Neuronal stem cell (in vitro differentiated cells): Measurements from ENCODE around the gene AKR1E2.

Experiments used
- DNase-seq: peaks from one replicate; pipeline ENCODE4 v3.0.0-alpha.2; 2013; ENCODE audit warnings: low spot score
- H2AFZ ChIP-seq: one replicate; pipeline ENCODE4 v1.6.1; 2013; ENCODE audit warnings: mild to moderate bottlenecking, low read length, inconsistent platforms
- H2AK5ac ChIP-seq: 2 replicates; pipeline ENCODE4 v1.6.1; 2013; ENCODE audit warnings: low read depth, mild to moderate bottlenecking, inconsistent platforms, low read length, moderate library complexity, mixed read lengths
- H2BK120ac ChIP-seq: 2 replicates; pipeline ENCODE4 v1.6.1; 2013; ENCODE audit warnings: low read depth, mild to moderate bottlenecking, inconsistent platforms, low read length, moderate library complexity, mixed read lengths
- H2BK12ac ChIP-seq: one replicate; pipeline ENCODE4 v1.6.1; 2013; ENCODE audit warnings: low read length, inconsistent platforms
- H2BK15ac ChIP-seq: 2 replicates; pipeline ENCODE4 v1.6.1; 2013; ENCODE audit warnings: mild to moderate bottlenecking, low read length, inconsistent platforms, mixed read lengths
- H2BK5ac ChIP-seq: one replicate; pipeline ENCODE4 v1.6.1; 2013; ENCODE audit warnings: inconsistent platforms, mild to moderate bottlenecking, low read length, moderate library complexity
- H3K14ac ChIP-seq: one replicate; pipeline ENCODE4 v1.6.1; 2013; ENCODE audit warnings: low read length, inconsistent platforms
- H3K18ac ChIP-seq: 2 replicates; pipeline ENCODE4 v1.6.1; 2013; ENCODE audit warnings: low read length, inconsistent platforms
- H3K23ac ChIP-seq: 2 replicates; pipeline ENCODE4 v1.6.1; 2013; ENCODE audit warnings: low read depth, mild to moderate bottlenecking, mixed read lengths, low read length, inconsistent platforms; ENCODE audit not compliant: poor library complexity
- H3K27ac ChIP-seq: replicated peaks from 3 replicates; pipeline ENCODE4 v1.5.1; 2013; ENCODE audit warnings: low read length, inconsistent platforms
- H3K27me3 ChIP-seq, 3 experiments: 2 replicates each; pipeline ENCODE4 v1.6.1; 2013; ENCODE audit warnings: low read length in 3 of 3, mild to moderate bottlenecking in 2 of 3, inconsistent platforms in 1 of 3, low read depth in 1 of 3, mixed read lengths in 1 of 3, moderate library complexity in 1 of 3; ENCODE audit not compliant: control insufficient read depth in 3 of 3, insufficient read depth in 3 of 3
- H3K36me3 ChIP-seq, 2 donors: replicated peaks in 1 of 2; 2 replicates each; pipeline ENCODE4 v1.6.1; 2013; ENCODE audit warnings: low read length in 2 of 2; ENCODE audit not compliant: control insufficient read depth in 2 of 2, insufficient read depth in 2 of 2
- H3K4ac ChIP-seq: 2 replicates; pipeline ENCODE4 v1.6.1; 2013; ENCODE audit warnings: inconsistent platforms, mild to moderate bottlenecking, low read length, moderate library complexity
- H3K4me1 ChIP-seq, 2 donors: 1 replicate in 1 of 2; 2 replicates in 1 of 2; pipeline ENCODE4 v1.6.1; 2013; ENCODE audit warnings: low read length in 2 of 2, low read depth in 1 of 2; ENCODE audit not compliant: control insufficient read depth in 2 of 2, insufficient read depth in 1 of 2
- H3K4me2 ChIP-seq: one replicate; pipeline ENCODE4 v1.6.1; 2013; ENCODE audit warnings: mild to moderate bottlenecking, low read length, inconsistent platforms; ENCODE audit not compliant: insufficient read depth, poor library complexity, severe bottlenecking
- H3K4me3 ChIP-seq, 2 donors: 2 replicates each; pipeline ENCODE4 v1.5.1; 2013; ENCODE audit warnings: low read length in 2 of 2, mild to moderate bottlenecking in 2 of 2, inconsistent platforms in 1 of 2, moderate library complexity in 1 of 2
- H3K79me1 ChIP-seq: one replicate; pipeline ENCODE4 v1.6.1; 2013; ENCODE audit warnings: low read depth, mild to moderate bottlenecking, inconsistent platforms, low read length, moderate library complexity
- H3K9ac ChIP-seq: one replicate; pipeline ENCODE4 v1.6.1; 2013; ENCODE audit warnings: mild to moderate bottlenecking, low read depth, low read length, inconsistent platforms; ENCODE audit not compliant: poor library complexity
- H3K9me3 ChIP-seq, 2 donors: replicated peaks in 1 of 2; 2 replicates each; pipeline versions ENCODE3 to v1.6.1; 2013; ENCODE audit warnings: low read length in 2 of 2, mild to moderate bottlenecking in 2 of 2, inconsistent platforms in 1 of 2, low read depth in 1 of 2, mixed read lengths in 1 of 2, moderate library complexity in 1 of 2; ENCODE audit not compliant: control insufficient read depth in 2 of 2, insufficient read depth in 1 of 2
- H4K8ac ChIP-seq: one replicate; pipeline ENCODE4 v1.6.1; 2013; ENCODE audit warnings: low read depth, mild to moderate bottlenecking, inconsistent platforms, low read length, moderate library complexity
- H4K91ac ChIP-seq: one replicate; pipeline ENCODE4 v1.6.1; 2013; ENCODE audit warnings: low read length, low read depth, mild to moderate bottlenecking, inconsistent platforms; ENCODE audit not compliant: poor library complexity
- WGBS, 2 donors: extraction: QIAGEN DNeasy Blood & Tissue Kit; methylation state at CpG; one replicate each; pipeline ENCODE4 v1.1.7; 2013; ENCODE audit warnings: missing lambda C conversion rate in 2 of 2, mixed read lengths in 1 of 2; ENCODE audit not compliant: insufficient read length in 2 of 2, insufficient replicate concordance in 1 of 2; ENCODE audit errors: extremely low coverage in 2 of 2; 5-methylcytosine and 5-hydroxymethylcytosine counted together

Gene AKR1E2

GRCh38 chr10:4835494-4835918 lies 9.5 kb downstream of the AKR1E2 start:
- H3K27ac ChIP-seq: no peak overlapping the region
- H3K4me3 ChIP-seq: no peak overlapping the region
- H3K4ac ChIP-seq: no peak overlapping the region
- no peak overlapping the region for H2BK5ac ChIP-seq
- peaks cover 0 to 3% (median 0%) of the 10 kb centered on the region in 3 experiments for H3K27me3 ChIP-seq
- H3K23ac ChIP-seq: no peak overlapping the region
- no peak overlapping the region for H2BK120ac ChIP-seq
- H3K79me1 ChIP-seq: no peaks in the 10 kb centered on the region
- no peak overlapping the region for H2AFZ ChIP-seq
- H3K18ac ChIP-seq: peak overlapping the region; percentile 44
- no peak overlapping the region for H3K9ac ChIP-seq
- H3K14ac ChIP-seq: no peak overlapping the region
- no peak overlapping the region for H3K4me2 ChIP-seq
- no peak overlapping the region for H2BK12ac ChIP-seq
- H2AK5ac ChIP-seq: no peak overlapping the region
- H4K8ac ChIP-seq: no peak overlapping the region
- H3K9me3 ChIP-seq: no peaks in the 10 kb centered on the region
- no CpG with 5 or more reads among the region's 5 CpGs for WGBS, 2 donors
- H4K91ac ChIP-seq: no peak overlapping the region
- H3K4me1 ChIP-seq: peaks cover 0 to 2% of the 10 kb centered on the region in 2 donors
- no peak overlapping the region for H2BK15ac ChIP-seq
- no peak for DNase-seq
- peaks cover 0 to 3% of the 10 kb centered on the region in 2 donors for H3K36me3 ChIP-seq

GRCh38 chr10:4836416-4836969 lies 10.5 kb downstream of the AKR1E2 start:
- Histone ChIP-seq H3K4me1 (no peaks in the 10 kb centered on the region), H4K91ac (no peak overlapping the region), H3K14ac (no peak overlapping the region), H3K27ac (no peak overlapping the region), H3K79me1 (no peaks in the 10 kb centered on the region), H2BK5ac (no peak overlapping the region), H3K4me2 (no peak overlapping the region), H3K36me3 (peaks cover 0 to 3% of the 10 kb centered on the region in 2 donors), H3K4ac (no peak overlapping the region), H2BK12ac (no peak overlapping the region), H2BK15ac (no peak overlapping the region), H3K27me3 (no peaks in the 10 kb centered on the region), H3K23ac (no peak overlapping the region), H2AK5ac (no peak overlapping the region), H3K18ac (no peak overlapping the region), H3K9me3 (no peaks in the 10 kb centered on the region), H3K9ac (no peak overlapping the region), H4K8ac (no peak overlapping the region), H2AFZ (no peak overlapping the region), H2BK120ac (no peak overlapping the region), H3K4me3 (no peak overlapping the region)
- no peak for DNase-seq
- no CpG with 5 or more reads among the region's 8 CpGs for WGBS, 2 donors

- no peak overlapping the region for H3K9ac ChIP-seq
- H4K8ac ChIP-seq: no peak overlapping the region
- H3K27ac ChIP-seq: no peak overlapping the region
- H3K4me3 ChIP-seq: no peak overlapping the region
- peak overlapping the region; percentile 48 for H3K23ac ChIP-seq
- H3K4ac ChIP-seq: no peak overlapping the region
- H3K36me3 ChIP-seq: peaks cover 0 to 3% of the 10 kb centered on the region in 2 donors
- no peak overlapping the region for H3K4me2 ChIP-seq
- no peak overlapping the region for H3K14ac ChIP-seq
- H3K79me1 ChIP-seq: no peaks in the 10 kb centered on the region
- no peak overlapping the region for H2AFZ ChIP-seq
- H2BK120ac ChIP-seq: no peak overlapping the region
- no peak overlapping the region for H3K18ac ChIP-seq
- no CpG with 5 or more reads among the region's 1 CpG for WGBS, 2 donors
- H2AK5ac ChIP-seq: no peak overlapping the region
- no peaks in the 10 kb centered on the region for H3K9me3 ChIP-seq
- H3K27me3 ChIP-seq: no peaks in the 10 kb centered on the region
- no peaks in the 10 kb centered on the region for H3K4me1 ChIP-seq
- no peak overlapping the region for H2BK15ac ChIP-seq
- no peak overlapping the region for H4K91ac ChIP-seq
- DNase-seq: no peak
- H2BK12ac ChIP-seq: no peak overlapping the region
- H2BK5ac ChIP-seq: no peak overlapping the region
Measured at GRCh38 chr10:4837551-4837950, 11.5 kb downstream of the AKR1E2 start.

GRCh38 chr10:4838743-4839142 lies 12.7 kb downstream of the AKR1E2 start:
- no peak overlapping the region for H2AK5ac ChIP-seq
- H3K14ac ChIP-seq: no peak overlapping the region
- no peaks in the 10 kb centered on the region for H3K4me1 ChIP-seq
- H2BK12ac ChIP-seq: no peak overlapping the region
- peaks cover 0 to 2% of the 10 kb centered on the region in 2 donors for H3K36me3 ChIP-seq
- DNase-seq: no peak
- no peak overlapping the region for H3K23ac ChIP-seq
- H2BK5ac ChIP-seq: no peak overlapping the region
- H4K91ac ChIP-seq: no peak overlapping the region
- H3K9me3 ChIP-seq: no peaks in the 10 kb centered on the region
- H2BK15ac ChIP-seq: no peak overlapping the region
- no peak overlapping the region for H4K8ac ChIP-seq
- no peak overlapping the region for H3K18ac ChIP-seq
- H3K9ac ChIP-seq: no peak overlapping the region
- H3K4ac ChIP-seq: no peak overlapping the region
- H3K4me2 ChIP-seq: no peak overlapping the region
- no peak overlapping the region for H2AFZ ChIP-seq
- H3K79me1 ChIP-seq: no peaks in the 10 kb centered on the region
- no CpG with 5 or more reads among the region's 3 CpGs for WGBS, 2 donors
- no peaks in the 10 kb centered on the region for H3K27me3 ChIP-seq
- no peak overlapping the region for H3K4me3 ChIP-seq
- H3K27ac ChIP-seq: no peak overlapping the region
- no peak overlapping the region for H2BK120ac ChIP-seq
